Endodermal cell (in vitro differentiated cells): Measurements from ENCODE around the gene CDK1. TPM values are rescaled to one million over a fixed set of nuclear protein-coding genes. Genes with fewer than 3 reads are reported as not detected.
A peak's percentile ranks its signal among the peaks of the same experiment; 100 is the strongest.

Experiments used
- DNase-seq: peaks from one replicate; pipeline ENCODE4 v3.0.0-alpha.2; 2017
- H3K27ac ChIP-seq: 2 replicates; pipeline ENCODE4 v1.5.1; 2013; ENCODE audit warnings: mild to moderate bottlenecking, low read depth, low read length, moderate library complexity
- H3K27me3 ChIP-seq: 2 replicates; pipeline ENCODE4 v1.6.1; 2013; ENCODE audit warnings: mild to moderate bottlenecking, low read length, moderate library complexity; ENCODE audit not compliant: insufficient read depth, control insufficient read depth, poor library complexity, severe bottlenecking
- H3K36me3 ChIP-seq: 2 replicates; pipeline ENCODE4 v1.7.0; 2013; ENCODE audit warnings: mild to moderate bottlenecking, low read length, moderate library complexity; ENCODE audit not compliant: control insufficient read depth, insufficient read depth
- H3K4me1 ChIP-seq: one replicate; pipeline ENCODE4 v1.7.0; 2013; ENCODE audit warnings: low read length; ENCODE audit not compliant: control insufficient read depth, insufficient read depth
- H3K4me3 ChIP-seq: 2 replicates; pipeline ENCODE4 v1.5.1; 2013; ENCODE audit warnings: mild to moderate bottlenecking, low read length, moderate library complexity
- H3K9ac ChIP-seq: 2 replicates; pipeline ENCODE4 v1.6.1; 2013; ENCODE audit warnings: mild to moderate bottlenecking, low read length, moderate library complexity; ENCODE audit not compliant: poor library complexity, severe bottlenecking; ENCODE audit errors: extremely low read depth
- H3K9me3 ChIP-seq: 2 replicates; pipeline ENCODE4 v1.6.1; 2013; ENCODE audit warnings: mild to moderate bottlenecking, low read length, moderate library complexity; ENCODE audit not compliant: control insufficient read depth
- H3K27ac Mint-ChIP-seq: 2 replicates; pipeline ENCODE4 v1.8.0; 2020; ENCODE audit warnings: mixed read lengths
- H3K27me3 Mint-ChIP-seq: 2 replicates; pipeline ENCODE4 v1.8.0; 2021; ENCODE audit warnings: mild to moderate bottlenecking, mixed read lengths; ENCODE audit not compliant: insufficient read depth
- H3K36me3 Mint-ChIP-seq: 2 replicates; pipeline ENCODE4 v1.8.0; 2020; ENCODE audit warnings: low read depth, mixed read lengths
- H3K4me1 Mint-ChIP-seq: 2 replicates; pipeline ENCODE4 v1.8.0; 2020; ENCODE audit warnings: mixed read lengths
- H3K4me3 Mint-ChIP-seq: 2 replicates; pipeline ENCODE4 v1.8.0; 2020; ENCODE audit warnings: mild to moderate bottlenecking, moderate library complexity, mixed read lengths
- H3K9me3 Mint-ChIP-seq: 2 replicates; pipeline ENCODE4 v1.8.0; 2020; ENCODE audit warnings: mild to moderate bottlenecking, mixed read lengths
- WGBS, 2 experiments: methylation state at CpG; one replicate each; pipeline versions ENCODE4 v1.1.5 to v1.1.7; 2013; ENCODE audit warnings: missing lambda C conversion rate in 2 of 2, mixed read lengths in 1 of 2; ENCODE audit not compliant: insufficient coverage in 1 of 2, insufficient read length in 1 of 2; 5-methylcytosine and 5-hydroxymethylcytosine counted together
- total RNA-seq, 2 donors: library from RNA; stranded (reverse); fragmentation: NEBNext Ultra II Directional in 1 of 2; extraction: Animal tissue kit (Norgen Biotek cat#: 25700) in 1 of 2; gene quantifications; 2 replicates in 1 of 2; 3 replicates in 1 of 2; pipeline ENCODE4 v1.2.1, GENCODE V29; 2021
- TF ChIP-seq, protein P1 (sequence below): fragments of 200-600 bp; sonication (generic); conservative IDR thresholded peaks from 2 replicates; pipeline ENCODE4 v1.5.0; 2021; ENCODE audit warnings: antibody characterized with exemption, mild to moderate bottlenecking

Gene CDK1
- total RNA-seq, 2 donors from 2014 or later: 78.3 to 145 TPM

DNA sequence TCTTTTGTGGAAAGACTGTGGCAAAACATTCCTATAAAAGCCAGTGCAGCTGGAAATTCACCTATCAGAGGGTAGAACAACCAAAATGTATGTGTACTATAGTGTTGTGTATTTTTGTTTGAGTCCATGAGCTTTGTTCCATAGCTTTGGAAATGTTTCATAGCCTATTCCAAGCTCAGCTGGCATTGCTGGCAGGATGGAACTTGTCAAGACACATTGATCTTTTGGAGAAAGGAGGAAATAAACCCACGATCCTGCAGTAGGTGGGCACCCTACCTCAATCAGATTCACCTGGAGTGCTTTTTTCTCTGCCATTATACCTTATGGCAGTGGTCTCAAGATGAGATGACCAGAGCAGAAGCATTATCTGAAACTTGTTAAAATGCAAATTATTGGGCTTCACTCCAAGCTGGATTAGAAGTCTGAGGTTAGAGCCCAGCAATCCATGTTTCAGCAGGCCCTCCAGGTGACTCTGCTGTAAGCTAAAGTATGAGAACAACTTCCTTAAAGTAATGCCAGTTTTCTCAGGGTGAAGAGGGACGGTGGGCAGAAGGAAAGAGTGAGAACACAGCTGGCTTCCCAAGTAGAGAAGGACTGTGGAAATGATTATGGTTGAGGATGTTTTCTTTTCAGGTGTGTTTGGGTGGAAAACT is 30.3 kb upstream of the CDK1 start:
- Histone ChIP-seq H3K9ac (no peak overlapping the region), H3K27ac (no peak overlapping the region), H3K27me3 (peaks cover 6% of the 10 kb centered on the region), H3K4me1 (no peaks in the 10 kb centered on the region), H3K9me3 (peaks cover 11% of the 10 kb centered on the region), H3K36me3 (no peaks in the 10 kb centered on the region), H3K4me3 (no peak overlapping the region)
- DNase-seq: no peak
- Mint-ChIP-seq H3K27me3 (no peaks in the 10 kb centered on the region), H3K4me1 (peaks cover 12% of the 10 kb centered on the region), H3K4me3 (no peak overlapping the region), H3K9me3 (no peaks in the 10 kb centered on the region), H3K27ac (peak overlapping the region; percentile 17), H3K36me3 (no peaks in the 10 kb centered on the region)
- 66 to 79% methylated on average over 2 of the region's 2 CpGs for WGBS, 2 experiments
- TF ChIP-seq, protein P1, sequence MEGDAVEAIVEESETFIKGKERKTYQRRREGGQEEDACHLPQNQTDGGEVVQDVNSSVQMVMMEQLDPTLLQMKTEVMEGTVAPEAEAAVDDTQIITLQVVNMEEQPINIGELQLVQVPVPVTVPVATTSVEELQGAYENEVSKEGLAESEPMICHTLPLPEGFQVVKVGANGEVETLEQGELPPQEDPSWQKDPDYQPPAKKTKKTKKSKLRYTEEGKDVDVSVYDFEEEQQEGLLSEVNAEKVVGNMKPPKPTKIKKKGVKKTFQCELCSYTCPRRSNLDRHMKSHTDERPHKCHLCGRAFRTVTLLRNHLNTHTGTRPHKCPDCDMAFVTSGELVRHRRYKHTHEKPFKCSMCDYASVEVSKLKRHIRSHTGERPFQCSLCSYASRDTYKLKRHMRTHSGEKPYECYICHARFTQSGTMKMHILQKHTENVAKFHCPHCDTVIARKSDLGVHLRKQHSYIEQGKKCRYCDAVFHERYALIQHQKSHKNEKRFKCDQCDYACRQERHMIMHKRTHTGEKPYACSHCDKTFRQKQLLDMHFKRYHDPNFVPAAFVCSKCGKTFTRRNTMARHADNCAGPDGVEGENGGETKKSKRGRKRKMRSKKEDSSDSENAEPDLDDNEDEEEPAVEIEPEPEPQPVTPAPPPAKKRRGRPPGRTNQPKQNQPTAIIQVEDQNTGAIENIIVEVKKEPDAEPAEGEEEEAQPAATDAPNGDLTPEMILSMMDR: no peak

DNA sequence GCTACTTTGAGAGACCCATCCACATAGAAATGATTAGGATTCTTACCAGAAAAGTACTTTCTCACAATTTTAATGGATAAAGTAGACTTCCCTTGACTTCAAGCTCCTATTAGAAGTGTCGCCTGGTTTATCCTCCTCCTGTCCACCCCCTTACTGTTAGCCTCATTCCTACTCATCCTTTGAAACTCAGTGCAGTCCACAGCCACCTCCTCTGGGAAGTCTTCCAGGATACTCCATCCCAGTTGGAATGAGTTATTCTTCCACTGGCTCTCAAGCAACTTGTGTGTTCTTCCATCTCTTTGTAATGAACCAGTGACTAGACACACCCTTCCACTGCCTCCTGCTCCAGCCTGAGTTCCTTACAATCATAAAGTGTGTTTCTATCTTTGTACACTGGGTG is 25.1 kb upstream of the CDK1 start:
- no peaks in the 10 kb centered on the region for H3K27me3 ChIP-seq
- no peaks in the 10 kb centered on the region for H3K4me1 ChIP-seq
- TF ChIP-seq, protein P1: no peak
- H3K27ac Mint-ChIP-seq: no peak overlapping the region
- no peaks in the 10 kb centered on the region for H3K27me3 Mint-ChIP-seq
- no peaks in the 10 kb centered on the region for H3K9me3 Mint-ChIP-seq
- no peak overlapping the region for H3K4me3 Mint-ChIP-seq
- no peaks in the 10 kb centered on the region for H3K36me3 ChIP-seq
- peaks cover 18% of the 10 kb centered on the region for H3K4me1 Mint-ChIP-seq
- 90% methylated on average over 1 of the region's 1 CpG for WGBS, 2 experiments
- H3K27ac ChIP-seq: no peak overlapping the region
- no peak overlapping the region for H3K9ac ChIP-seq
- no peaks in the 10 kb centered on the region for H3K9me3 ChIP-seq
- H3K4me3 ChIP-seq: no peak overlapping the region
- H3K36me3 Mint-ChIP-seq: no peaks in the 10 kb centered on the region
- DNase-seq: no peak

DNA sequence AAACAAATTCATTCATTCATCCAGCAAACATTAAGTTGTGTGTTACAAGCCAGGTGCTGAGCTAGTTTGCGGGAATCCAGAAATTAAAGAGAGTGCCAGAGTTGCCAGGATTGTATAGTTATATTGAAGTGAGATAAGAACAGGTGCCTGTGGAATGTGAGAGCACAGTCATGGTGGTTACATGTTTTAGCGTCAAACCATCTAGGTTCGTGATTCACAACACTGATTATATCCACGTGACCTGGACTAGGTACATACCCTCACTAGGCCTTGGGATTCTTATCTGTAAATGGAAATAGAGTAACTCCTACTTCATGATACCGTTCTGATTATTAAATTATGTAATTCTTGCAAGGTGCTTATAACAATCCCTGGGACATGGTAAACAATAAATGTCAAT is 24.5 kb upstream of the CDK1 start:
- Histone ChIP-seq H3K27me3 (no peaks in the 10 kb centered on the region), H3K9ac (no peak overlapping the region), H3K27ac (no peak overlapping the region), H3K9me3 (no peaks in the 10 kb centered on the region), H3K4me1 (no peaks in the 10 kb centered on the region), H3K4me3 (no peak overlapping the region), H3K36me3 (no peaks in the 10 kb centered on the region)
- 80 to 95% methylated on average over 1 to 4 of the region's 5 CpGs for WGBS, 2 experiments
- DNase-seq: no peak
- Mint-ChIP-seq H3K27ac (no peak overlapping the region), H3K4me1 (peaks cover 16% of the 10 kb centered on the region), H3K9me3 (no peaks in the 10 kb centered on the region), H3K36me3 (no peaks in the 10 kb centered on the region), H3K4me3 (no peak overlapping the region), H3K27me3 (no peaks in the 10 kb centered on the region)
- TF ChIP-seq, protein P1: no peak
